ENCODE data around the gene LRMDA.
"Not testable (repeated sequence)": the region's sequence is repeated elsewhere in the genome, so short reads cannot be mapped to it uniquely, and the experiment has no call there.

LRMDA gene

DNA sequence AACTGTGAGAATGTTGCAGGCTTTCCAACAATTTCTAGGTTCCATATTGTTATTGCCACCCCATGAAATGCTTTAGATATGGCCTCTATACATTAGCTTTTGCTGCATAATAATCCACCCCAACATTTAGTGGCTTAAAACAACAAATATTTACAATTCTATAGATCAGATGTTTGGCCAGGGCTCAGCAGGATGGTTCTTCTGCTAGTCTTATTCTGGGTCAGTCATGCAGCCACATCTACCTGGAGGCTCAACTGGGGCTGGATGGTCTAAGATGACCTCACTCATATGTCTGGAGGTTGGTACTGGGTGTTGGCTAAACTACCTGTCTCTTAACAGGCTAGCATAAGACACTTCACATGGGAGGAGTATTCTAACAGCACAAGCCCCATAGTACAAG is 607.3 kb downstream of the LRMDA start:
- no peak for DNase-seq

- no peak for DNase-seq
These were observed 608.8 kb downstream of the LRMDA start for GRCh38 chr10:76040107-76040829.

DNA sequence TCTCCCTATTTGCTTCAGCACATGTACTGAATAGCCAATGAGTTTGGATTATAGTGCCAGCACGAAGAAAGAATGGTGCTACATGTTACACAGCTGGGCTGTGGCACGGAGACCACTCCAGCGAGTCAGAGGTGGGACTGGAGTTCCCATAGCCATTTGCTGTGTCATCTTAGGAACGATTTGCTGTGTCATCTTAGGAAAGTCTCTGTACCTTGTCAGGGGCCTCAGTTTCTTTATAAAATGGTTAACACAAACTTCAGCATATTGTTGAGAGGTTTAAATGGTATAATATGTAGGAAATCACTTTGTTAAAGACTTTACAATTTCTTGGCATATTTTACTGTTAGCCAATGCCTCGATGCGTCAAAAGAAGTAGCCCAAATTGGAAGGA is 609.4 kb downstream of the LRMDA start:
- DNase-seq = no peak

DNA sequence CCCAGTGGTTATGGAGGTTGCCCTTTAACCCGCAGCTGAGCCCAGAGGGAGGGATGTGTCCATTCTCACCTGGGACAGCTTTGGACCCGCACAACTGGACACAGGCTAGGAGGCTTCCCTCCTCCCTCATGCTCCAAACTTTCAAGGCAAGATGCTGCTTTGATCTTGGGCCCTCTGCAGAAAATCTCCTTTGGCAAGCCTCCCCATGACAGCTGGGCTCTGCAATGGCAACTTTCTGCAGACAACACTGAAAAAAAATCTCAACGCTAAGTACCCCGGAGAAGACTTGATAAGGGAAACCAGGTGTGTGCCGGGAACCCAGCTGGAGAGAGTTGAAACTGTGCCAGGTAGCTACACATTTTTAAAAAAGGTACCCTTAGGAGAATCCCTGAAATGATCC is 610.1 kb downstream of the LRMDA start:
- no peak for DNase-seq

DNA sequence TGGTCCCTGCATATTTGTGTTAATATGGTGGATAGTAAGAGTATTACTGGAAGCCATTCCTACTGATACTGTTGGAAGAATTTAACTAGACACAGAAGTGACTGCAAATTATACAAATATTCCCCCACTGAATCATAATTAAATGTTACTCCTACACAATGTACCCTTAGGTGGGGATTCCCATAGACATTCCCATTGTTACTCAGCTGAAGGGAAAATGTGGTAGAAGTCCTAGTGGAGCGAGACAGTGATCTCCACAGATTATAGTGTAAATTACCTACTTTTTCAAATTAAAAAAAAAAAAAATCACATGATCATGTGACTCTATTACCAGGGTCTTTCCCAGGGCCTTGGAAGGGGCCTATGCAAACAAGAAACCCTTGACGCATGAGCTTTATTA is 611.8 kb downstream of the LRMDA start:
- DNase-seq = no peak

DNA sequence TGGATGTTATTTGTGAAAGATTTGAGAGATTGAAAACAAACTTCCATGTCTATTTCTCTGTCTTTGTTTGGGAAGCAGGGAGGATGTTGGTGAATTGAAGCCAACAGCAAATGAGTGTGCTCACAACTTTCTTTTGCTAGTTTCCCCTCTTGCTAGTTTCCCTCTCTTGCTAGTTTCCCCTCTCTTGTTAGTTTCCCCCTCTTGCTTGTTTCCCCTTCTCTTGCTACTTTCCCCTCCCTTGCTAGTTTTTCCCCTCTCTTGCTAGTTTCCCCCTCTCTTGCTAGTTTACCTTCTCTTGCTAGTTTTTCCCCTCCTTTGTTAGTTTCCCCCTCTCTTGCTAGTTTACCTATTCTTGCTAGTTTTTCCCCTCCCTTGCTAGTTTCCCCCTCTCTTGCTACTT is 613.3 kb downstream of the LRMDA start:
- no peak for DNase-seq

DNA sequence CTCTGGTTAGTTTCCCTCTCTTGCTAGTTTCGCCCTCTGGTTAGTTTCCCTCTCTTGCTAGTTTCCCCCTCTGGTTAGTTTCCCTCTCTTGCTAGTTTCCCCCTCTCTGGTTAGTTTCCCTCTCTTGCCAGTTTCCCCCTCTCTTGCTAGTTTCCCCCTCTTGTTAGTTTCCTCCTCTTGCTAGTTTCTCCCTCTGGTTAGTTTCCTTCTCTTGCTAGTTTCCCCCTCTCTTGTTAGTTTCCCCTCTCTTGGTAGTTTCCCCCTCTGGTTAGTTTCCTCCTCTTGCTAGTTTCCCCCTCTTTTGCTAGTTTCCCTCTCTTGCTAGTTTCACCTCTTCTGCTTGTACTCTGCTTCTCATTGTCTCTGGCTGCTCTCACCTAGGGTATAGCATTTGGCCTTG is 613.8 kb downstream of the LRMDA start:
- DNase-seq = no peak

GRCh38 chr10:76047521-76047920 is 616.1 kb downstream of the LRMDA start:
- no peak for DNase-seq

- DNase-seq = no peak
These were observed 618.3 kb downstream of the LRMDA start for GRCh38 chr10:76049581-76050290.

- no peak for DNase-seq
These were observed 618.8 kb downstream of the LRMDA start for GRCh38 chr10:76050291-76050625.

- no peak for DNase-seq
These were observed 619.8 kb downstream of the LRMDA start for GRCh38 chr10:76051007-76051936.

- DNase-seq = no peak
These were observed 621.5 kb downstream of the LRMDA start for GRCh38 chr10:76052682-76053503.

DNA sequence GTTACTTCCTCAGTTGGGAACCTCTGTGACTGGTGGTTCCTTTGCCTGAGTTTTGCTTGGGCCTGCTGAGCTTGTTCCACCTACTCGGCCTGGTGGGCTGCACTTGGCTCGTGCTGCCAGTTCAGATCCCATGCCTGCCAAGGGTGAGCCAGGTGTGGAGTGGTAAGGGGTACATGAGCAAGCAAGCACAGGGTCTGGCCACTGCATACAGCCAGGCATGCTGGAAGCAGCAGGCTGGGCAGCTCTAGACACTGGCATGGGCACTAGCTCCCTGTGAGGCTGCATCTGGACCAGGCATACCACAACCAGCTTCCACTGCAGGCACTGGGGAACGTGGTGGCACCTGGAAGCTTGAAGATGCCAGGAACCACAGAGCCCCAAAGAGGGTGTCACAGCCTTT is 624.0 kb downstream of the LRMDA start:
- DNase-seq = no peak

DNA sequence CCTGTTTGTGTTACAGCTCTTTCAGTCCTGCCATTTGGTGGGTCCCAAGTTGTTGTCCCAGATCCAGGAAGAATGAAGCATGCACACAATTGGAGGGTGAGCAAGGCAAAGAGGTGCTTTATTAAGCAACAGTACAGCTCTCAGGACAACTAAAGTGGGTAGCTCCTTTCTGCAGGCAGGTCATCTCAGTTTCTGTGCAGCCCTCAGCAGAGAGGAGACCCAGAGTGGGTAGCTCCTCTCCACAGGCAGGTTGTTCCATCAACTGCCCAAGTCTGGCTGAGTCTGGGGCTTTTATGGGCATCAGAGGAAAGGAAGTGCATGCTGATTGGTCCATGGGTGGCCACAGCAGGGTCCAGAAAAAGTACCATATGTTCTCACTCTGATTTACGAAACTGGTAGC is 624.5 kb downstream of the LRMDA start:
- no peak for DNase-seq

GRCh38 chr10:76060993-76061392 is 629.6 kb downstream of the LRMDA start:
- not testable (repeated sequence) for DNase-seq

DNA sequence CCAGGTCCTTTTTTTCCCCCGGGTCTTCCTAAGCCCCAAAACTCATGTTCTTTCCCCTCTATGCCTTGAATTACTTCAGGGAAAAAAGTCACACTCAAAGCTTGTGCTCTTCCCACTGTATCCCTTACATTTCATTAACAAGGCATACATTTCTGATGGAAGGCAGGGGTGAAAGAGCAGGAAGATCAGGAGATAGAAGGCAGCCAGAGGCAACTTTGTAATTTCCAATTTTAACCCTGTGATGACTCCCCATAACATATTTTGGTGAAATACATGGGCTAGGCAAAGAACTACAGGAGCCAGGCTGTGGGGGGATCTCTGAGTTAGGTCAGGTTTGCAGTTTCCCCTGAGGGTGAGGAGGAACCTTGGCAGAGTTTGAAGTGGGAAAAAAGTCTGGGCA is 635.0 kb downstream of the LRMDA start:
- DNase-seq = no peak

DNA sequence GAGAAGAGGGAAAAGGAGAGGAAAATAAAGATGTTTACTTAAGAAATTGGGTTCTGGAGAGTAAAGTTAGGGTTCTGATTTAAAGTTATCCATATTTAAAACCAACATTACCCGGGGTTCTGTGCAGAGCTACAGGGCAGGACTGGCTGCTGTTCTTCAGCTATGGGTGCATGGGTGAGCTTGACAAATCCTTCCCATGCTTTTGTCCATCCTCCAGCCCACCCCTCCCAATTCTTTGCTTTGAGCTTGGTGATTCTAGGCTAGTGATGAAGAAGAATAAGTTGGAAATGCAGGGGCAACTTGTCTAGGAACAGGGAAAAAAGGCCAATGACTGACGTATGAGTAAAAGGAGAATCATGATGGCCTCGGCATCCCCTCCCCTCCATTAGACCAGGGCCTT is 636.0 kb downstream of the LRMDA start:
- no peak for DNase-seq

DNA sequence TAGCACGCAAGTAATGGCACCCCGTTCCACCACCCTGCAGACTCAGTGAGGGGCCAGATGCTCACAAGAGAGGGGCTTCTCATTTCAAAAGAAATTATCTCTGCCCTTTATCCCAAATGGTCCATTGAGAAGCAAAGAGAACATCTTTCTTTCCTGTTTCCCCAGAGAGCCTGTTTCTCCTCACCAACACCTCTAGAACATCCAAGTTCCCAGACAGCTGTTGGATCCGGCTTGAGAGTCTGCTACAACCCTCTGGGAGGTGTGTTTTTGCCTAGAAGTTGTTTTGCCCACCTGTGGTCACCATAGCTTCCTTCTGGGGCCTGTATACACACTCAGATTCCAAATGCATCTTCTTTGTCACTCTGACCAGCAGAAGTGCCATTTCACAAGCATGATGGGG is 637.4 kb downstream of the LRMDA start:
- DNase-seq = no peak

- DNase-seq = no peak
These were observed 639.5 kb downstream of the LRMDA start for GRCh38 chr10:76070916-76071315.

- no peak for DNase-seq
These were observed 640.4 kb downstream of the LRMDA start for GRCh38 chr10:76071653-76072365.

DNA sequence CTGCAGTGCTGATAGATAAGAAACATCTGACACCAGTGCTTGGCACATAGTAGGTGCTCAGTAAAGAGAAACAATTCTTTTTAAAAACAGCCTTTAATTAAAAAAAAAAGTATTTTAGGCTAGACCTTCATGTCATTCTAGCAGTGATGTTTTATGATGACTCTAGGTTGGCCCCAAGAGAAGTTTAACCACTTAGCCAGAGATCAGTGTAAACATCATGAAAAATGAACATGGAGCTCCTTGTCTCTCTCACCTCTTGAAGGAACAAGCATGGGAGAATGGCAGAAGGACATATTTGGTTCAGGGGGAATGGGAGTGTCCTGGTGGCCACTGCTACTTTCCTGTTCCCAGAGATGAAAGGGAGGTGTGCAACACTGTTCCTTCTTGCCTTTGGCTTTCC is 641.0 kb downstream of the LRMDA start:
- DNase-seq = no peak

DNA sequence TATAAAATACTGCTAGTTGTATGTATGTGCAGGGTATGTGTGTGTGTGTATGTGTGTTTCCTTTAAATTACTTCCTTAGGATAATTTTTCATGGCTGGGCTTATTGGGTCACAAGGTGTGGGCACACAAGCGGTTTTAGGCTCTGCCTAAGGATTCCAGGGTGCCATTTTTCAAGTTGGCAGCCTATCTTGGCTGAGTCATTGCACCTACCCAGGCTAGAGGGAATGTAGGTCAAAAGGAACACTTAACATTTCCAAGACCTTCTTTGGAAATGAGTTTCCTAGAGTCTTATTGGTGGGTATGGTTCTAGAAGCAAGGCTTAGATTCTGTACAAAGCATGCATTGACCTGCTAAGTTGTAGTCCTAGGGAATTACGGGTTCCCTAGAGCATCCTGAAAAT is 642.1 kb downstream of the LRMDA start:
- DNase-seq = no peak

Measured in GDM1 (cell line).